Astrocyte (in vitro differentiated cells and primary cell): ENCODE results near the gene ZNF454. TPM values are rescaled to one million over a fixed set of nuclear protein-coding genes. Genes with fewer than 3 reads are reported as not detected.

Experiments
- DNase-seq: peaks from one replicate; pipeline ENCODE4 v3.0.0-alpha.2; 2010; ENCODE audit warnings: low read depth
- FAIRE-seq: peaks from 2 replicates; lab custom pipeline; 2011; peaks lifted over from hg19 to GRCh38; lab: Jason Lieb, UNC
- H2AFZ ChIP-seq: 2 replicates; pipeline ENCODE4 v1.6.0; 2012; ENCODE audit warnings: low read depth, low read length, inconsistent platforms
- H3K27ac ChIP-seq: 2 replicates; pipeline ENCODE4 v1.5.1; 2011; ENCODE audit warnings: low read depth, low read length, inconsistent platforms
- H3K27me3 ChIP-seq: 2 replicates; pipeline ENCODE4 v1.6.0; 2011; ENCODE audit warnings: low read length, inconsistent platforms; ENCODE audit not compliant: insufficient read depth
- H3K36me3 ChIP-seq: 2 replicates; pipeline ENCODE4 v1.5.1; 2011; ENCODE audit warnings: low read length, inconsistent platforms; ENCODE audit not compliant: insufficient read depth
- H3K4me1 ChIP-seq: 2 replicates; pipeline ENCODE4 v1.5.1; 2011; ENCODE audit warnings: low read length, inconsistent platforms; ENCODE audit not compliant: insufficient read depth
- H3K4me2 ChIP-seq: 2 replicates; pipeline ENCODE4 v1.6.0; 2012; ENCODE audit warnings: low read length, inconsistent platforms
- H3K4me3 ChIP-seq: 2 replicates; pipeline ENCODE4 v1.5.1; 2011; ENCODE audit warnings: low read depth, mild to moderate bottlenecking, low read length, inconsistent platforms; ENCODE audit not compliant: insufficient read depth
- H3K79me2 ChIP-seq: 2 replicates; pipeline ENCODE4 v1.6.0; 2012; ENCODE audit warnings: mild to moderate bottlenecking, low read length, inconsistent platforms; ENCODE audit not compliant: insufficient read depth
- H3K9ac ChIP-seq: 2 replicates; pipeline ENCODE4 v1.6.0; 2012; ENCODE audit warnings: mild to moderate bottlenecking, low read length, inconsistent platforms
- H3K9me3 ChIP-seq: 2 replicates; pipeline ENCODE4 v1.5.1; 2012; ENCODE audit warnings: low read depth, mild to moderate bottlenecking, low read length, inconsistent platforms; ENCODE audit not compliant: insufficient read depth
- H4K20me1 ChIP-seq: 2 replicates; pipeline ENCODE4 v1.6.0; 2012; ENCODE audit warnings: low read length, inconsistent platforms; ENCODE audit not compliant: insufficient read depth
- H3K27ac Mint-ChIP-seq: one replicate; pipeline ENCODE4 v1.8.0; 2021; ENCODE audit warnings: mild to moderate bottlenecking, mixed read lengths; ENCODE audit not compliant: unreplicated experiment
- H3K27me3 Mint-ChIP-seq: one replicate; pipeline ENCODE4 v1.8.0; 2021; ENCODE audit warnings: low read depth, mixed read lengths; ENCODE audit not compliant: unreplicated experiment
- H3K36me3 Mint-ChIP-seq: one replicate; pipeline ENCODE4 v1.8.0; 2021; ENCODE audit warnings: low read depth, mixed read lengths; ENCODE audit not compliant: unreplicated experiment
- H3K4me1 Mint-ChIP-seq: one replicate; pipeline ENCODE4 v1.8.0; 2021; ENCODE audit warnings: low read depth, mixed read lengths; ENCODE audit not compliant: unreplicated experiment
- H3K4me3 Mint-ChIP-seq: one replicate; pipeline ENCODE4 v1.8.0; 2021; ENCODE audit warnings: mild to moderate bottlenecking, moderate library complexity, mixed read lengths; ENCODE audit not compliant: unreplicated experiment
- H3K9me3 Mint-ChIP-seq: one replicate; pipeline ENCODE4 v1.8.0; 2021; ENCODE audit warnings: mild to moderate bottlenecking, mixed read lengths; ENCODE audit not compliant: unreplicated experiment
- EZH2 ChIP-seq: IDR thresholded peaks from 2 replicates; pipeline ENCODE4 v1.6.1; 2012; ENCODE audit warnings: mild to moderate bottlenecking, low read length, inconsistent platforms; ENCODE audit not compliant: insufficient read depth
- total RNA-seq: library from RNA; stranded (reverse); gene quantifications from 2 replicates; pipeline ENCODE4 v1.2.1, GENCODE V29; 2021
- TF ChIP-seq, protein P1 (sequence below): IDR thresholded peaks from 2 replicates; pipeline ENCODE4 v1.5.1; 2011; ENCODE audit warnings: low read depth, mild to moderate bottlenecking, inconsistent platforms, low read length, moderate library complexity; ENCODE audit not compliant: insufficient read depth

Gene ZNF454
- total RNA-seq, 1 donor from 2014 or later, result not detected

DNA sequence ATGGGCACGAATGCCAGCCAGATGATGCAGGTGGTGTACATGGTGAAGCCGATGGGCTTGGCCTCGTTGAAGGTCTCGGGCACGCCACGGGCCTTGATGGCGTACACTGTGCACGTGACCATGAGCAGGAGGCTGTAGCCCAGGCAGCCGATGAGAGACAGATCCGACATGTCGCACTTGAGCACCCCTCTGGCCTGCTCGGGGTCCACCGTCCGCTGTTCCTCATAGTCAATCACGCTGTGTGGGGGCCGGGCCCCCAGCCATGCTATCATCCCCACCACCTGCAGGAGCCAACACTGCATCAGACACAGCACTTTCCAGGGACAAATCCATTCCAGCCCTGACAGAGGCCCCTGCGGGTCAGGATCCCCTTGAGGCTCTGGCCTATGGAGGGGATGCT, 41.9 kb downstream of the ZNF454 start:
- H3K27me3 Mint-ChIP-seq, result no peaks in the 10 kb centered on the region
- Histone ChIP-seq H3K4me3 (no peak overlapping the region), H3K79me2 (no peaks in the 10 kb centered on the region), H3K36me3 (no peaks in the 10 kb centered on the region), H3K9me3 (peaks cover 63% of the 10 kb centered on the region), H2AFZ (no peak overlapping the region), H3K27ac (no peak overlapping the region), H3K27me3 (no peaks in the 10 kb centered on the region), H4K20me1 (no peaks in the 10 kb centered on the region), H3K4me2 (no peak overlapping the region), H3K9ac (no peak overlapping the region), H3K4me1 (no peaks in the 10 kb centered on the region)
- no peak overlapping the region for H3K27ac Mint-ChIP-seq
- FAIRE-seq, result no peak
- no peaks in the 10 kb centered on the region for H3K4me1 Mint-ChIP-seq
- H3K4me3 Mint-ChIP-seq, result no peak overlapping the region
- peaks cover 41% of the 10 kb centered on the region for H3K9me3 Mint-ChIP-seq
- TF ChIP-seq, protein P1, sequence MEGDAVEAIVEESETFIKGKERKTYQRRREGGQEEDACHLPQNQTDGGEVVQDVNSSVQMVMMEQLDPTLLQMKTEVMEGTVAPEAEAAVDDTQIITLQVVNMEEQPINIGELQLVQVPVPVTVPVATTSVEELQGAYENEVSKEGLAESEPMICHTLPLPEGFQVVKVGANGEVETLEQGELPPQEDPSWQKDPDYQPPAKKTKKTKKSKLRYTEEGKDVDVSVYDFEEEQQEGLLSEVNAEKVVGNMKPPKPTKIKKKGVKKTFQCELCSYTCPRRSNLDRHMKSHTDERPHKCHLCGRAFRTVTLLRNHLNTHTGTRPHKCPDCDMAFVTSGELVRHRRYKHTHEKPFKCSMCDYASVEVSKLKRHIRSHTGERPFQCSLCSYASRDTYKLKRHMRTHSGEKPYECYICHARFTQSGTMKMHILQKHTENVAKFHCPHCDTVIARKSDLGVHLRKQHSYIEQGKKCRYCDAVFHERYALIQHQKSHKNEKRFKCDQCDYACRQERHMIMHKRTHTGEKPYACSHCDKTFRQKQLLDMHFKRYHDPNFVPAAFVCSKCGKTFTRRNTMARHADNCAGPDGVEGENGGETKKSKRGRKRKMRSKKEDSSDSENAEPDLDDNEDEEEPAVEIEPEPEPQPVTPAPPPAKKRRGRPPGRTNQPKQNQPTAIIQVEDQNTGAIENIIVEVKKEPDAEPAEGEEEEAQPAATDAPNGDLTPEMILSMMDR, result no peak
- no peak for TF ChIP-seq EZH2
- no peak for DNase-seq
- H3K36me3 Mint-ChIP-seq, result no peaks in the 10 kb centered on the region

DNA sequence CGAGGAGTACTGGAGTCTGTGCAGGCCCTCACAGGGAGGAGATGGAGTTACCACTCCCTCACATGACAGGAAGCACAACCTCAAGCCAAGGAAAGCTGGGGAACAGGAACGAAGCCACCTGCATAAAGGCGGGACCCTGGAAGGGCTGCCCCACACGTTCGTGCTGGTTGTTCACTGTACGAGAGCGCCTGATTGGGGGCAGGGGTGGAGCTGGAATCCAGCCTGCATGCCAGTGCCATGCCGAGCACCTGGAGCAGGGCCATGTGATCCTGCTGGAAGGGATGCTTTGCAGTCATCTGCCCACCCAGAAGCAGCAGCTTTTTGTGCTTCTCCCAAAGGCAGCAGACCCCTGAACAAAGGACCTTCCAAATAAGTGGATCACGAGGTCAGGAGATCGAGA, 42.7 kb downstream of the ZNF454 start:
- Histone ChIP-seq H3K4me1 (no peaks in the 10 kb centered on the region), H3K4me2 (no peak overlapping the region), H3K27me3 (no peaks in the 10 kb centered on the region), H3K27ac (no peak overlapping the region), H2AFZ (no peak overlapping the region), H3K4me3 (no peak overlapping the region), H3K9ac (no peak overlapping the region), H3K79me2 (no peaks in the 10 kb centered on the region), H4K20me1 (no peaks in the 10 kb centered on the region), H3K36me3 (no peaks in the 10 kb centered on the region), H3K9me3 (peaks cover 68% of the 10 kb centered on the region)
- peaks cover 44% of the 10 kb centered on the region for H3K9me3 Mint-ChIP-seq
- no peak overlapping the region for H3K27ac Mint-ChIP-seq
- DNase-seq (no peak), FAIRE-seq (no peak)
- H3K27me3 Mint-ChIP-seq, result no peaks in the 10 kb centered on the region
- TF ChIP-seq EZH2, result no peak
- TF ChIP-seq, protein P1, result no peak
- no peaks in the 10 kb centered on the region for H3K4me1 Mint-ChIP-seq
- H3K4me3 Mint-ChIP-seq, result no peak overlapping the region
- no peaks in the 10 kb centered on the region for H3K36me3 Mint-ChIP-seq

DNA sequence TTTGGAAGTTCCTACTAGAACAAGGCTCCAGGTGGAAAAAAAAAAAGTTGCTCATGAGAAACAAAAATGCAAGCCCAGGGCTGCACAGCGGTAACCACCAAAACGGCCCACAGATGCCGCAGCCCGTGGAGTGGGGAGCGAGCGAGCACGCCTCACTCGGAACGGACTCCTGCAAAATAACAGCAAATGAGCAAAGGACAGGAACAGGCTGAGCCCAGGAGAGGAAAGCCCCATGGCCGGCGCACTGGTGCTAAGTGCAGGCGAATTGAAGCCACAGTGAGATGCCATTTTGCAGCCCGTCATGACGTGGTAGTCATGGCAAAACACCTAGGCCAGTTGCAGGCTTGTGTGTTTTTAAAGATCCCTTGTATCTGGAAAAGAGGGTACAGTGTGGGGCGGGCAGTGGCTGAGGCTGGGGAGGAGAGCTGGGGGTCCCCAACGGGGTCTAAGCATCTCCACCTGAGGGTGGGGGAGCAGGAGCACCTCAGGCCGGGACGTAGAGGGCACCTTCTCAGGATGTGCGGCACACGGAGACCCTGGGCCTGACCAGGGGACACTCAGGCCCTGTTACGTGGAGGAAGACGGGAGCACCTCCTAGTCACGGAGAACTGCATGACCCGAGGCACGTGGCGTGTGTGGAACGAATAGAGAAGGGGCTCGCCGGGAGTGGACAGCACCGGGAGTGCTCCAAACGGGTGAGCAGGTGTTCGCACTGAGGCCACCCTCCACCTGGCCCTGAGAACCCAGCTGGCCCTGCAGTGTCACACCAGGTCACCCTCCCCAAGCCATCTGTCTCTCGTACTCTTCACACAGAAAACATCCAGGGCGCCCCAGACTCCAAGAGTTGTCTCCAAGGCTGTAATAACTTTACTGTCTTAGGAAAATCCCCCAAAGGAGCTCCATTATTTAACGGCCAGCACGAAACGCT, 43.4 kb downstream of the ZNF454 start:
- H4K20me1 ChIP-seq, result no peaks in the 10 kb centered on the region
- H3K4me3 ChIP-seq, result no peak overlapping the region
- peaks cover 65% of the 10 kb centered on the region for H3K9me3 ChIP-seq
- H3K4me3 Mint-ChIP-seq, result no peak overlapping the region
- no peak overlapping the region for H3K4me2 ChIP-seq
- H3K79me2 ChIP-seq, result no peaks in the 10 kb centered on the region
- H3K36me3 Mint-ChIP-seq, result no peaks in the 10 kb centered on the region
- H3K27me3 Mint-ChIP-seq, result no peaks in the 10 kb centered on the region
- no peaks in the 10 kb centered on the region for H3K27me3 ChIP-seq
- H3K36me3 ChIP-seq, result no peaks in the 10 kb centered on the region
- TF ChIP-seq, protein P1, result no peak
- TF ChIP-seq EZH2, result no peak
- DNase-seq (no peak), FAIRE-seq (no peak)
- H3K9me3 Mint-ChIP-seq, result peaks cover 43% of the 10 kb centered on the region
- no peak overlapping the region for H2AFZ ChIP-seq
- H3K4me1 ChIP-seq, result no peaks in the 10 kb centered on the region
- no peaks in the 10 kb centered on the region for H3K4me1 Mint-ChIP-seq
- no peak overlapping the region for H3K9ac ChIP-seq
- H3K27ac Mint-ChIP-seq, result no peak overlapping the region
- no peak overlapping the region for H3K27ac ChIP-seq
